Measurements from ENCODE around the gene DIAPH1.
A peak's percentile ranks its signal among the peaks of the same experiment; 100 is the strongest.

Gene DIAPH1

DNA sequence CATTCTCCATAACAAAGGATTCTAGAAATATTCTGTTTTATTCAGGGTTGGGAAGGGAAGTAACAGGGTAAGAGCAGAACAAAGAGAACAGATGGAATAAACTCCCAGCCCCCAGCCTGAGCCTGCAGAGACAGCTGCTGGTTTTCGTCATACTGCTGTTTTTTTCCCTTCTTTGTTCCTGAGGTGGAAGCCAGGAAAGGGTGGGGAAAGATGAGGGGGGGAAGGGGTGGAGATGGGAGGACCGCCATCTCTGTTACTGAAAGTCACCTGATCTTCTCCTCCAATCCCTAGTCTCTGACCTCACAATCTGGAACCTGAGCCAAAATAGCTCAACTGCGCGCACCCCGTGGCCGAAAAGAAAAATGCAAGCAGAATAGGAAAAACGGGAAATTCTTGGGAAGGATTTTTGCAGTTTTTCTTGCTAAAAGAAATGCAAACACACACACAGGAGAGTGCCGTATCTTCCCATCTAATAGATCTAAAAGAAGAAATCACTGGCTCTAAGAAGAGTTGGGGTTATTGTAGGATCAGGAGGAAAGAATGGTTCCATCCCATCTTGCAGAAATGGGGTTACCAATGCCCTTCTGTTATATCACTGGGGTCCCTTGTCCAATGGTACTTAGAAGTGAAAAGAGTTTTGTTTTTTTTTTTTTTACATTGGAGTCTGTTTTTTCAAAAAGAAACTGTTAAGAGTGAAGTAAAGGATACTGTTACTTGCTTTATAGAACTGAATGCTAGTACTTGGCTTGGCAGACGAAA is 57.9 kb downstream of the DIAPH1 start:
- peak; percentile 93 for DNase-seq (ENCODE audit: low read depth)

DNA sequence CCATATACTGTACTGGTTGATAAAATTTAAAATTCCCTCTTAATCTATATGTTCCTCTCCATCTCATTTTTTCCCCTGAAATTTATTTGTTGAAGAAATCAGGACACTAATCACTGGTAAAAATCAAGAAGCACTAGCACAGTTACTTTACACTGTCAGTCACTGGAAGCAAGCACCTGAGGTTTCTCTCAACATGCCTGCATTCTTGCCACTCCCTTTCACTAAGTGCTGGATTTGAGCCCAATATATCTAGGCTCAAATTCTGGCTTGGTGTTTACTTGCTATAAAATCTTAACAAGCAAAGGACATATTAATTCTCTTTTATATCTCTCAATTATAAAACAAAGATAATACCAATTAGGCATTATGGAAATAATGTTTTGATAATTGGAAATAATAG is 58.6 kb downstream of the DIAPH1 start:
- no peak for DNase-seq (ENCODE audit: low read depth)

DNA sequence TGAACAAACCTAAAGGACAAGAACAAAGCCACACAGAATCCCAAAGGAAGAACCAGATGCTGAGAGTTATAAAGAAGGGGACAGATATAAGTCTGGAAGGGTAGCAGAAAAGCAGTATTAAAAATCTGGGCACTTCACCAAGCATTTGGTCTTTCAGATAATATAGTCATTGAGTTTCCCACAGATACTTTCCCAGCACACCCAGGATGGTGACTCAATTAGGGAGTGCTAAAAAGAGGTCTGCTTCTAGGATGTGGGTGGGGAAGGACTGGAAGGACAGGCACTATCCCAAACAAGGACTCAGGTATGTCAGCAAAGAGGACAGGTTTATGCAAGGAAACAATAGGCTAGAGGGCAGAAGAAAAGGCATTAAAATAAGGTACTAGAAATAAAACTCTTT is 59.3 kb downstream of the DIAPH1 start:
- peak; percentile 26 for DNase-seq (ENCODE audit: low read depth)

DNA sequence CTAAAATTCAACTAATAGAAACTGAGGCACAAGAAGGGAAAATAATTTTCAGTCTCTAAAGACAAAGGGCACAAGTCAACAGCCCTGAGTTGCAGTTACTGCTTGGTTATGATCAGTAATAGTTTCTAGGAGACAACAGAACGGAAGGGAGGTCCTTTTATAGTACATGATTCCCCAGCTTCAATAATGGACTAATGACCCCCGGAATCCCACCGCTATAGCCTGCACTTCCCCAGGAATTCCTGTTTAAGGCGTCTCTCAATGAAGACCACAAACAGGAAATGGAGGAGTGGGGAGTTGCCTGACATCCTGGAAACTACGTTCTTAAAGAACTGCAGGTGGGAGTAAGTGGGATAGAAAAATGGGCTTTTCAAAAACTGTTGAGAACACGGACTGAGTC is 60.6 kb downstream of the DIAPH1 start:
- DNase-seq (ENCODE audit: low read depth) = no peak

DNA sequence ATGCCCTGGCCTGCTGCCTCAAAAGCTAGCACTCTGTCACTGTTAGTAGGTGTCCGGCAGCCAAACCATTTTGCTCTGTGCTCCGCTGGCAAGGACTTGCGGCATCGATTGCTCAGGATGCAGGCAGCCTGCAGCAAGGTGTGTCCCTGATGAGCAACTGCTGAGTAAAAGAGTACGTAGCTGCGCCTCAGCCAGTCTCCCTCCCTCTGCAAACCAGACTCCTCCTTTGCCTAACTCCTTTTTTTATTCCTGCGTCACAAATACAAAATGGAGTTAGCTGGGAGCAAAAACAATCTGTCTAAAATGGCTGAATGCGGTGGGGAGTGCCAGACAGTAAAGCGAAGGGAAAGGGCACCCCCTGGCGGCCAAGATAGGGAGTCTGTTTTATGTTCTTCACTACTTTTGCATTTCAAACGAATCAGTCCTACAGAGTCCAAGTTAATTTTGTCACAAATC is 61.1 kb downstream of the DIAPH1 start:
- peak; percentile 94 for DNase-seq (ENCODE audit: low read depth)

DNA sequence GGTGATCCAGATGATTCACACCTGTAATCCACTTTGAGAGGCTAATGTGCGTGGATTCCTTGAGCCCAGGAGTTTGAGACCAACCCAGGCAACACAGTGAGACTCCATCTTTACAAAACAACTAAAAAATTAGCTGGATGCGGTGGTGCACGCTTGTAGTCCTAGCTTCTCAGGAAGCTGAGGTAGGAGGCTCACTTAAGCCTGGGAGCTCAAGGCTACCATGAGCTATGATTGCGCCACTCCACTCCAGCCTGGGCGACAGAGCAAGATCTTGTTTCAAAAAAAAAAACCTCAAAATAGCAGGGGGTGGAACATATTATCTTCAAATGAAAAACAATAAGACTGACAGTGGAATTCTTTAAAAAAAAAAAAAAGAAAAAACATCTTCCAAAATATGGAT is 70.9 kb downstream of the DIAPH1 start:
- no peak for DNase-seq (ENCODE audit: low read depth)

DNA sequence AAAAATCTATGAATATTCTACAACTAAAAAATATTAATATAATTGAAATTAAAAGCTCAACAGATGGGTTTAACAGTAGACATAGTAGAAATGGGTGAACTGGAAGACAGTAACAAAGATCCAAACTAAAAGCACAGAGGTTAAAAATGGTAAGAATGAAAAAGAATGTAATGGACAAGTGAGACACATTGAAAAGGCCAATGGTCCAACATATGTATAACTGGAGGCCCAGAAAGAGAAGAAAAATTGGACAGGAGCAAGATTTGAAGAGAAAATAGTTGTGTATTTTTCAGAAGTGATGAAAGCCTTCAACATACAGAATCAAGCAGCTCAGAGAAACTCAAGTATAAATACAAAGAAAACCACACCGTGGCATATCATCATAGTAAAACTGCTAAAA is 71.3 kb downstream of the DIAPH1 start:
- no peak for DNase-seq (ENCODE audit: low read depth)

DNA sequence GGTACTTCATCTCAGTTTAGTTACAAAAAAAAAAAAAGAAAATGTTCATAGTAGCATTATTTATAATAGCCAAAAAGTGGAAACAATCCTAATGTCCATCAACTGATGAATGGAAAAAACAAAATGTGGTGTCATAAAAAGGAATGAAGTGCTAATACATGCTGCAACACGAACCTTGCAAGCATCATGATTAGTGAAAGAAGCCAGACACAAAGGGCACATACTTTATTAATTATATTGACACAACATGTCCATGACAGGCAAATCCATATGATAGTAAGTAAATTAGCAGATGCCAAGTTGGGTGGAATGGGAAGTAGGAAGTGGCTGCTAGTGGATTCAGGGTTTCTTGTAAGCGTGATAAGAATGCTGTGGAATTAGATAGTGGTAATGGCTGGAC is 75.7 kb downstream of the DIAPH1 start:
- DNase-seq (ENCODE audit: low read depth) = no peak

DNA sequence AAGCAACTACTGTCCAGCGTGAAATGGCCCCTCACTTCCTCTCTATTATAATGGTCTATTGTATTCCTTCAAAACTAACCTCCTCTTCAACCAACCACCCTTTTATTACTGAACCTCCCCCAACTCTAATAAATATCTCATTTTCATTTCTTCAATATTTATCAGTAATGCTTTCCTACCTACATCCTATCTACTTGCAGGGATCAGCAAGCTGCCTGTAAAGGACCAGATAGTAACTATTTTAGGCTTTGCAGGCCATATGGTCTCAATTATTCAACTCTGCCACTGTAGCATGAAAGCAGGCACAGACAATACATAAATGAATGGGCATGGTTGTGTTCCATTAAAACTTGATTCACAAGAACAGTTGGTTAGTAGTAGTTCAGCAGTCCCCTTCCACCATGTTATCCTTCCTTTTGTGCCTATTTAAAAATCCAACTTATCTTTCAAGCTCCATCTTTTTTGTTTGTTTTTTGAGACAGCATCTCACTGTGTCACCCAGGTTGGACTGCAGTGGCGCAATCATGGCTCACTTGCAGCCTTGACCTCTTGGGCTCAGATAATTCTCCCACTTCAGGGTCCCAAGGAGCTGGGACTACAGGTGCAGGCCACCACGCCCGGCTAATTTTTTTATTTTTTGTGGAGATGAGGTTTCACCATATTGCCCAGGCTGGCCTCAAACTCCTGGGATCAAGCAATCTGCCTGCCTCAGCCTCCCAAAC is 84.1 kb downstream of the DIAPH1 start:
- no peak for DNase-seq (ENCODE audit: low read depth)

DNA sequence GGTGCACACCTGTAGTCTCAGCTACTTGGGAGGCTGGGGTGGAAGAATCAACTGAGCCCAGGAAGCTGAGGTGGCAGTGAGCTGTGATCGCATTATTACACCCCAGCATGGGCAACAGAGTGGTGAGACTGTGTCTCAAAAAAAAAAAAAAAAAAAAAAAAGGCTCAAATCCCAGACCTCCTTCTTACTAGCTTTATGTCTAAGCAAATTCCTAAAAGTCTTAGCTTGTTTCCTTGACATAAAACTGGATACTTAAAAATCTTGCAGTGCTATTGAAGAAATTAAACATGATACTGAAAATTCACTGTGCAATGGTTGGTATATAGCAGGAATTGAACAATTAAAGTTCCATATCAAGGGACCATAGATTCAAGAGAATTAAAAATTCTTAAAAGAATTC is 84.9 kb downstream of the DIAPH1 start:
- DNase-seq (ENCODE audit: low read depth) = no peak

DNA sequence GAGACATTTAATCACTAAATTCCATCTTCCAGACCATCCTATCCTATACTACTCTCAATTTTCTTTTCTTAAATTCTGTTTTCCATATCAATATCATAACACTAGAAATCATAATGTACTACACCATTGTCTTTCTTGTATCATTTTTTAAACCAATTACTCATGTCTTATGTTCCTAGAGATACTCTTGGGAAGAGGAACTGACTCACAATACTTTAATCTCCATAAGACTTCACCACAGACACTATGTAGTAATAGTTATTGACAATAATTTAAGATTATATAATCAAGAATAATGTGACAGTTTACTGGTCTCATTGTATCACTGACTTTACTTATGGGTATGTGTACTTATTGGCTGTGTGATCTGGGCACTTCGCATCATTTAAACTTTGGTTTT is 86.1 kb downstream of the DIAPH1 start:
- DNase-seq (ENCODE audit: low read depth) = no peak

DNA sequence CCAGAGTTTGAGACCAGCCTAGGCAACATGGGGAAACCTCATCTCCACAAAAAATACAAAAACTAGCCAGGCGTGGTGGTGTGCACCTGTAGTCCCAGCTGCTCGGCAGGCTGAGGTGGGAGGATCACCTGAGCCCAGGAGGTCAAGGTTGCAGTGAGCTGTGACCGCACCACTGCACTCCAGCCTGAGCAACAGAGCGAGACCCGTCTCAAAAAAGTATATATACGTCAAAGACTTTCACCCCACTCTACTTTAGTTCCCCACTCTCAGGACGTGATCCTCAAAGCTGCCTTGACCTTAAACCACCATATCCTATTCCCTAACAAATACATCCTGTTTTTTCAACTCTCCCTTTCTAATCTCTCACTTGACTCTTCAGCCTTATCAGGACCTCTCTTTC is 88.9 kb downstream of the DIAPH1 start:
- no peak for DNase-seq (ENCODE audit: low read depth)

DNA sequence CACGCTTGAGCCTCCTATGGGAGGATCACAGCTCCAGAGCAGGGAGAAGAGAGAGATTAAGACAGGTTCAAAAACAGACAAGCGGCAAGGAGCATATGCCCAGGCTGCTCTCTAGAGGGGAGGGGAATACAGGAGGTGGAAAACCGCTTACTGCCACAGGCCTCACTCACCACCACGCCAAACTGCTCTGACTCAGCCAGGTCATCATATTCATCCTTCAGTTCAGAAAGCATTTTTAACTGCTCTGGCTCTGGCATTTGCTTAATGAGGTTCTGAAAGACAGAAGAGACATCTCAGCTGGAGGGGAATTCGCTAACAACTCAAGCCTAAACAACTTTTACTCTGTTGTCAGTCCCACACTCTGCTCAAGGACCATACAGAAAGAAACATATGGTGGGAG is 89.8 kb downstream of the DIAPH1 start:
- DNase-seq (ENCODE audit: low read depth) = no peak

DNA sequence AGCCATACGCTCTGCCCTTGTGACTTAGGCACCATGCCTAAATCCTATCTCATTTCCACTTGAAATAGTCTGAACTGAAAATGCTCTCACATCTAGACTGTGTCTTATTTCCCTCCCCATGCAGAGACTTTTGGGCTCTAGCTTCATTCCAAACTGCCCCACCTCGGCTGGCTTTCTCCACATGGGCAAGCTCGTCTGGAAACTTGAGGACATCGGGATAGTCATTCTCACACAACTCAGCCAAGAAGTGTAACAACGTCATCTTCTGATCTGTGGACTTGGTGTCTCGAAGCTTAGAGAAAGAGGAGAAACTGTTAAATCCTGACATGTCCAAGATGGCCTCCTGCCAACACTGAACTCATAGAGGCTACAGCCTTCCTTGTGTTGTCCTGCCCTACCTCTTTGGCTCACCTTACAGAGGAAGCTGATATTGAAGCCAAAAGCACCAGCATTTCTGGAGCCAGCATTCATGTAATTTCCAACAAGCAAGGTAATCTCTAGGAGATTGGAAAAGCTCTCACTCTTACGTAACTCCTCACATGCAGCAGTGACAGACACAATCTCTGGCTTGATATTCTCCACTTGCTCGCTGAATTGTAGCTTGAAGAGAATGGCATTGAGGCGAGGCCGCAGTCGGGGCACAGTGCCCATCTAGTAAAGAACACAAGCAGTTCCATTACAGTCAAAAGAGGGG is 90.4 kb downstream of the DIAPH1 start:
- no peak for DNase-seq (ENCODE audit: low read depth)

DNA sequence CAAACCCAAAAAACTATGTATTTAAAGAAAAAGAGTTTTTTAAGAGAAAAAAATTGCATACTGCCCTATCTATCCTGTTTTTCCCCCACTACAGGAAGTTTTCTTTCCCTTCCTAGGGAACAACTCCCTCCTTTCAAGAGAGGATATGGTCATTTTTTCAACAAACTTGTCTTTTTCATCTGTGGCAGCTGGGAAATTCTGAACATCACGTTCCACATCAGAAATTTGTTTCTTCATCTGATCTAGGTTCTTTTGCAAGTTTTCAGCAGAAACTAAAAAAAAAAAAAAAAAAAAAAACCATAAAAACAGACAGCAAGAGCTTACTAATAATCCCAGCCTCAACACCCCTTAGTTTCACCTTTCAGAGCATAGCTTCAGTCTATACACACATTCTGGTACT is 91.4 kb downstream of the DIAPH1 start:
- no peak for DNase-seq (ENCODE audit: low read depth)

DNA sequence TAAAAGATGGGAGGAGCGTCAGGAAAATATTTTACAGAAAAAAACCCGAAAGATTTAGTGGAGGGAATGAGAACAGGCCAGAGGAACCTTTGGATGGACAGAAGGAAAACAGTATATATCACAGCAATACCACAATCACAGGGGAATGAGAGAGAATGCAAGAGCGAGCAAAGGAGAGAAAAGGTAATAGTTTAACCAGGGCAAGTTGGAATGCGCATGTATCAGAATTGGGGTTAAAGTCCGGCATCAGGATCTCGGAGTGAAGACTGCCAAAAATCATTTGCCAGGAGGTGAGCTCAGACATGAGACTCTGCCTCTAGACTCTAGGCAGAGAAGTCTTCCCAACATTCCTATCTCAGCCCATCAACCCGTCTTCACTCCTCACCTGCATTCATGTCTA is 93.1 kb downstream of the DIAPH1 start:
- DNase-seq (ENCODE audit: low read depth) = no peak

DNA sequence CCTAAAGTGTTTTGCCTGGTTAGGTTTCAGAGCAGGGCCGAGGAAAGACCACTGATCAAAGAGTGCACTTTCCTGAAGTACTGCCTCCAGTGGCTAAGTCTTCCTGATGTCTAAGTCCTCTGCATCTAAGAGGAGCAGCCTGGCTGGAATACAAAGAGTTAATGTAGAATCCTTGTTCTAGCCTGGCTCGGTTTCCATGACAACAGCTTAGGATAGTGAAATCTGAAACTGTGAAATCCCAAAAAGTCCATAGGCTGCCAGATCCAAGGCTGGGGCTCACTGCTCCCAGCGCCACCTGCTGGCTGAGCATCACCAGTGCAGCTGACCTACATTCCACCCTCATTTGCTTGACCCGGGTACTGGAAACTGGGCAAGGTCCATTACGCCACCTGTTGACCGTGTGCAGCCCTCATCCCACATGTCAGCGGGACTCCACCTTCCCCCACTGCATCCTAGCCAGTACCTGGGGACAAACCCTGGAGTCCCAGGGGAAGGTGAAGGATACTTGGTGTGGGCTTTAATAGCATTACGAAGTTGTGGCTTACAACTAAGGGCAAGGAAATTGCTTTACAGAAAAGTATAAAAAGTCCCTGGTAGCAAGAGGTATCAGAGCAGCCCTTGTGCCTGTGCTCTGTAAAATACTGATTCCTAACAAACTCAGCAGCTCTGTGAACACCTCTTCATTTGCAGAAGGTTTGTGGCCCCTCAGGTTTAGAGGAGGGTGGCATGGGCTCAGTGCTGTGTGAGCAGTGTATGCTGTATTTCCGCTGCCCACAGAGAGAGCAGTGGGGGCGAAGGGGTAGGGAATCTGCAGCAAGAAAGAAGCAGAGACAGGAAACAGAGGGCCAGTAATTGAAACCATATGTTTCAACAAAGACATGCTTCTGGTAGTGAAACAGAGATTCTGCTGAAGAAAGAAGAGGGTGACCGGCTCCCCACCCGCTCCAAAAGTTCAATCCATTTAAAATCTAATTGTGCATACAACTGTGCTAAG is 93.9 kb downstream of the DIAPH1 start:
- DNase-seq (ENCODE audit: low read depth) = peak; percentile 89

DNA sequence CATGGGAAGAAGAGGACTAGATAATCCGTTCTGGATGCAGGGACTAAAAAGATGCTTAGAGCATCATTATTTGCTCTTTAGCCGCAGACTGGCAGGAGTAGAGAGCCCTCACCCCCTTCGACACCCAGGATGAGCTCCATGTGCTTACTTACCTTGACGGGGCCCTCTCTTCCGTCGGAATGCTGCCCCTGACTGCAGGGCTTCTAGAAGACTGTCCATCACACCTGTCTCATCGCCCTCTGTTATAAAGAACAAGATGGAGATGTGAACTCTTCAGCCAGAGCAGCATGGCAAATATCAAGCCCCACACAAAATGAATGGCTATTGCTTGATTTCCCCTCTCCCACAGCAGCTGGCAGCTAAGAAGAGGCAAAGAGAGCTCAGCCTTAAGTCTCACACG is 94.8 kb downstream of the DIAPH1 start:
- DNase-seq (ENCODE audit: low read depth) = no peak

DNA sequence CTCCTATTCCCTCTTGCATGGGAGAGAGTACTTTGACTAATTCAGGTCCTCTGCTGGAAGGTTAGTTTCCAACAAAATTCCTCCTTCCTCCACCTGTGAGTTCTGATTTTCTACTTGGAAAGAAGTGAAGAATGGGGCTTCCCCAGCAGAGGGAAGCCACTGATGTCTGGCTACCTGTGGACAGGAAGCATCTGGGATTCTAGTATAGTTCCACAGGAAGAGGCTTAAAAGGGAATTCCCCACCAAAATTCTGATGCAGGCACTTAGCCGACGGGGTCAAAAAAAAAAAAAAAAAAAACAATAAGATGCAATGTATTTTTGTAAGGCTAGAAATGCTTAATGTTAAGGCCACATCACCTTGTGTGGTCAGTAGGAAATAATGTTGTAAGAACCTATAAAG is 96.5 kb downstream of the DIAPH1 start:
- DNase-seq (ENCODE audit: low read depth) = no peak

DNA sequence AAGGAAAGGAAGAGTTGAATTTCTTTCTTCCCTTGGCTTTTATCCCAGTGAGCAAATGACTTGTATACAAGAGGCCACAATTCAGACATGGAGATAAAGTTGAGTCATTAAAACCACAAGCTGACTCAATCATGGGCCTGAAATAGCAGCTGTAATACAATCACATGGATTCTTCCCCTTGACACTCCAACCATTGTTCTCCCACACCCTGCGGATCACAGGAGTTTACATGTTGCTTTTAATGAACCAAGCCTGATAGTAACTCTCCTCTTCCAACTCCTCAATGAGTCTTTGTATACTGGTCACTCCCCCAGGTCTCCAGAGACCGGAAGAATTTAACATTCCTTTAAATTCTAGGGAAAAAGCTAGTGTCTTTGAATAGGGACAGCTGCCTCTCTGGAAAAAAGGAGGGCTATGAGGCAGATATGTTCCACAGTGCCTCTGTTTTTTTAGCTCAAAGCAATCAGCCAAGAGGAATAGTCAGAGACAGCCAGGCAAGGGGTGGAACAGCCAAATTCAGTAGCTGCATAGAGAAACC is 97.5 kb downstream of the DIAPH1 start:
- DNase-seq (ENCODE audit: low read depth) = peak; percentile 98

Data from non-pigmented ciliary epithelial cell (primary cell).